IMR-90 (cell line): Measurements from ENCODE around the gene SLC10A6. TPM values are rescaled to one million over a fixed set of nuclear protein-coding genes. Genes with fewer than 3 reads are reported as not detected.

ENCODE experiments used
- ATAC-seq: fragments of 200-7000 bp; cut with Tn5 transposase; 2 replicates; pipeline ENCODE4 v1.9.1; 2020; ENCODE audit warnings: low read depth, mild to moderate bottlenecking, moderate library complexity
- BruUV-seq: library from RNA; stranded (reverse); fragments of 400-500 nt; replicated peaks from 2 replicates; lab custom pipeline; 2021; lab: Mats Ljungman, UMichigan
- CTCF ChIA-PET: fragments of 300-600 bp; formaldehyde crosslinking; extraction: SDS; loops from one replicate; lab custom pipeline; 2021; ENCODE audit warnings: antibody characterized with exemption; lab: Yijun Ruan, JAX
- POLR2A ChIA-PET: fragments of 300-600 bp; sonication (Branson Sonifier 250); formaldehyde crosslinking; loops from one replicate; lab custom pipeline; 2022; ENCODE audit warnings: antibody characterized with exemption; ENCODE audit not compliant: unreplicated experiment; lab: Charles Lee
- DNase-seq: peaks from one replicate; pipeline ENCODE4 v3.0.0; 2013
- H2AFZ ChIP-seq: replicated peaks from 2 replicates; pipeline ENCODE3; 2013; ENCODE audit warnings: low read length, mild to moderate bottlenecking; ENCODE audit not compliant: poor library complexity
- H2AK5ac ChIP-seq: 2 replicates; pipeline ENCODE4 v1.6.1; 2013; ENCODE audit warnings: low read depth, low read length, inconsistent platforms
- H2AK9ac ChIP-seq: replicated peaks from 2 replicates; pipeline ENCODE3; 2013; ENCODE audit warnings: mild to moderate bottlenecking, low read depth, low read length, moderate library complexity; ENCODE audit not compliant: poor library complexity
- H2BK120ac ChIP-seq: 2 replicates; pipeline ENCODE4 v1.6.1; 2013; ENCODE audit warnings: low read depth, low read length, inconsistent platforms
- H2BK15ac ChIP-seq: 3 replicates; pipeline ENCODE4 v1.6.1; 2013; ENCODE audit warnings: low read depth, low read length, inconsistent platforms
- H2BK20ac ChIP-seq: 2 replicates; pipeline ENCODE4 v1.6.1; 2013; ENCODE audit warnings: low read depth, mild to moderate bottlenecking, inconsistent platforms, low read length, moderate library complexity
- H2BK5ac ChIP-seq: 2 replicates; pipeline ENCODE4 v1.6.1; 2013; ENCODE audit warnings: mild to moderate bottlenecking, low read depth, low read length, inconsistent platforms; ENCODE audit not compliant: poor library complexity, severe bottlenecking
- H3K14ac ChIP-seq: replicated peaks from 2 replicates; pipeline ENCODE4 v1.6.1; 2013; ENCODE audit warnings: low read depth, low read length, inconsistent platforms
- H3K18ac ChIP-seq: 2 replicates; pipeline ENCODE4 v1.6.1; 2013; ENCODE audit warnings: low read depth, low read length, control low read depth
- H3K23ac ChIP-seq: 2 replicates; pipeline ENCODE4 v1.6.1; 2013; ENCODE audit warnings: low read depth, low read length, inconsistent platforms
- H3K27ac ChIP-seq: 2 replicates; pipeline ENCODE4 v1.5.1; 2013; ENCODE audit warnings: mild to moderate bottlenecking, control low read depth, low read length; ENCODE audit not compliant: insufficient read depth
- H3K27me3 ChIP-seq: 2 replicates; pipeline ENCODE4 v1.6.1; 2013; ENCODE audit warnings: low read length; ENCODE audit not compliant: control insufficient read depth, insufficient read depth
- H3K36me3 ChIP-seq: 2 replicates; pipeline ENCODE4 v1.6.1; 2013; ENCODE audit warnings: low read length, mixed read lengths; ENCODE audit not compliant: control insufficient read depth, insufficient read depth
- H3K4ac ChIP-seq: 2 replicates; pipeline ENCODE4 v1.6.1; 2013; ENCODE audit warnings: low read depth, low read length, inconsistent platforms
- H3K4me1 ChIP-seq: 2 replicates; pipeline ENCODE4 v1.6.1; 2013; ENCODE audit warnings: low read length, mixed read lengths; ENCODE audit not compliant: control insufficient read depth, insufficient read depth
- H3K4me2 ChIP-seq: 2 replicates; pipeline ENCODE4 v1.6.1; 2013; ENCODE audit warnings: low read depth, mild to moderate bottlenecking, control low read depth, low read length, moderate library complexity
- H3K4me3 ChIP-seq: 2 replicates; pipeline ENCODE4 v1.5.1; 2013; ENCODE audit warnings: low read depth, mild to moderate bottlenecking, control low read depth, low read length, moderate library complexity; ENCODE audit not compliant: insufficient read depth
- H3K56ac ChIP-seq: 2 replicates; pipeline ENCODE4 v1.6.1; 2013; ENCODE audit warnings: low read length, inconsistent platforms; ENCODE audit not compliant: insufficient read depth; ENCODE audit errors: extremely low read depth
- H3K79me1 ChIP-seq, 2 experiments: 2 replicates each; pipeline ENCODE4 v1.6.1; 2013; ENCODE audit warnings: low read length in 2 of 2, inconsistent platforms in 1 of 2, low read depth in 1 of 2
- H3K9ac ChIP-seq: 2 replicates; pipeline ENCODE4 v1.6.1; 2013; ENCODE audit warnings: low read depth, low read length, control low read depth
- H3K9me1 ChIP-seq: 2 replicates; pipeline ENCODE4 v1.6.1; 2013; ENCODE audit warnings: low read length, inconsistent platforms; ENCODE audit not compliant: insufficient read depth
- H3K9me3 ChIP-seq: 2 replicates; pipeline ENCODE4 v1.6.1; 2013; ENCODE audit warnings: low read length; ENCODE audit not compliant: control insufficient read depth, insufficient read depth
- H4K20me1 ChIP-seq: 2 replicates; pipeline ENCODE4 v1.6.1; 2013; ENCODE audit warnings: low read length, inconsistent platforms; ENCODE audit not compliant: insufficient read depth
- H4K5ac ChIP-seq: 2 replicates; pipeline ENCODE4 v1.6.1; 2013; ENCODE audit warnings: mild to moderate bottlenecking, low read depth, low read length, control low read depth
- H4K8ac ChIP-seq, 2 experiments: 2 replicates each; pipeline ENCODE4 v1.6.1; 2013; ENCODE audit warnings: low read depth in 2 of 2, low read length in 2 of 2, control low read depth in 1 of 2, inconsistent platforms in 1 of 2
- H4K91ac ChIP-seq: 2 replicates; pipeline ENCODE4 v1.6.1; 2013; ENCODE audit warnings: low read depth, low read length, inconsistent platforms; ENCODE audit not compliant: insufficient read depth
- BHLHE40 ChIP-seq: fragments of 150-350 bp; IDR thresholded peaks from 2 replicates; pipeline ENCODE4 v1.6.1; 2016; ENCODE audit warnings: mild to moderate bottlenecking, low read depth, low read length
- CEBPB ChIP-seq: IDR thresholded peaks from 2 replicates; pipeline ENCODE4 v1.6.1; 2012; ENCODE audit warnings: low read depth, low read length, improper control_type of control experiment
- CHD1 ChIP-seq: IDR thresholded peaks from 2 replicates; pipeline ENCODE4 v1.6.1; 2012; ENCODE audit warnings: low read depth, low read length, improper control_type of control experiment
- ELK1 ChIP-seq: fragments of 150-350 bp; IDR thresholded peaks from 2 replicates; pipeline ENCODE4 v1.6.1; 2016; ENCODE audit warnings: low read depth, mild to moderate bottlenecking, low read length, moderate library complexity, borderline replicate concordance
- FOS ChIP-seq: fragments of 150-350 bp; IDR thresholded peaks from 2 replicates; pipeline ENCODE4 v1.6.1; 2016; ENCODE audit warnings: low read depth, low read length
- MAFK ChIP-seq: IDR thresholded peaks from 2 replicates; pipeline ENCODE4 v1.6.1; 2012; ENCODE audit warnings: low read depth, low read length, improper control_type of control experiment
- MAZ ChIP-seq: IDR thresholded peaks from 2 replicates; pipeline ENCODE4 v1.6.1; 2012; ENCODE audit warnings: low read depth, mild to moderate bottlenecking, low read length, improper control_type of control experiment, moderate library complexity, borderline replicate concordance
- MXI1 ChIP-seq: IDR thresholded peaks from 2 replicates; pipeline ENCODE4 v1.6.1; 2012; ENCODE audit warnings: low read depth, mild to moderate bottlenecking, low read length, moderate library complexity, borderline replicate concordance
- NFE2L2 ChIP-seq: fragments of 150-350 bp; IDR thresholded peaks from 2 replicates; pipeline ENCODE4 v1.6.1; 2016; ENCODE audit warnings: low read depth, mild to moderate bottlenecking, low read length
- POLR2A ChIP-seq: IDR thresholded peaks from 2 replicates; pipeline ENCODE4 v1.6.1; 2012; ENCODE audit warnings: mild to moderate bottlenecking, low read depth, low read length
- RAD21 ChIP-seq: IDR thresholded peaks from 2 replicates; pipeline ENCODE4 v1.6.1; 2012; ENCODE audit warnings: low read length, improper control_type of control experiment
- RCOR1 ChIP-seq: IDR thresholded peaks from 2 replicates; pipeline ENCODE4 v1.6.1; 2012; ENCODE audit warnings: mild to moderate bottlenecking, low read length, improper control_type of control experiment; ENCODE audit not compliant: insufficient replicate concordance
- RFX5 ChIP-seq: IDR thresholded peaks from 2 replicates; pipeline ENCODE4 v1.8.0; 2012; ENCODE audit warnings: low read depth, mild to moderate bottlenecking, low read length, moderate library complexity
- SMC3 ChIP-seq: fragments of 150-350 bp; IDR thresholded peaks from 2 replicates; pipeline ENCODE4 v1.6.1; 2016; ENCODE audit warnings: low read depth, mild to moderate bottlenecking, antibody characterized with exemption, low read length, moderate library complexity
- USF2 ChIP-seq: fragments of 150-350 bp; IDR thresholded peaks from 2 replicates; pipeline ENCODE4 v1.6.1; 2017; ENCODE audit warnings: mild to moderate bottlenecking, antibody characterized with exemption, low read length, low read depth
- WGBS, 2 experiments: methylation state at CpG; one replicate each; pipeline versions ENCODE4 v1.1.5 to v1.1.7; 2013; ENCODE audit warnings: missing lambda C conversion rate in 2 of 2; ENCODE audit not compliant: insufficient read length in 1 of 2; ENCODE audit errors: extremely low coverage in 2 of 2; 5-methylcytosine and 5-hydroxymethylcytosine counted together
- dilution Hi-C: fragments of 300-500 bp; cut with HindIII; formaldehyde crosslinking; loops from one replicate; pipeline ENCODE4 v1.14.3; 2018; ENCODE audit warnings: low sequenced_read_pairs; ENCODE audit not compliant: unreplicated experiment
- in situ Hi-C: fragments of 300-500 bp; cut with MboI; formaldehyde crosslinking; loops from 3 replicates; pipeline ENCODE4 v1.14.3; 2019; ENCODE audit warnings: low sequenced_read_pairs, inconsistent platforms, mixed read lengths
- intact Hi-C: fragments of 100-400 bp; cut with micrococcal nuclease; formaldehyde crosslinking; loops from 2 replicates; pipeline ENCODE4 v1.10.0; 2022
- polyA plus RNA-seq, 3 experiments: library from polyadenylated mRNA; depleted of rRNA; stranded (reverse); fragments of >200 nt; gene quantifications; 2 replicates each; pipeline ENCODE4 v1.2.3, GENCODE V29; 2012; ENCODE audit warnings: low replicate concordance in 1 of 3
- total RNA-seq: library from RNA; depleted of rRNA; stranded (reverse); fragments of >200 nt; gene quantifications from 2 replicates; pipeline ENCODE4 v1.2.3, GENCODE V29; 2012

SLC10A6 gene
- total and polyA plus RNA-seq, 2 of the 4 experiments (the other 2 are of a cell fraction) = not detected

DNA sequence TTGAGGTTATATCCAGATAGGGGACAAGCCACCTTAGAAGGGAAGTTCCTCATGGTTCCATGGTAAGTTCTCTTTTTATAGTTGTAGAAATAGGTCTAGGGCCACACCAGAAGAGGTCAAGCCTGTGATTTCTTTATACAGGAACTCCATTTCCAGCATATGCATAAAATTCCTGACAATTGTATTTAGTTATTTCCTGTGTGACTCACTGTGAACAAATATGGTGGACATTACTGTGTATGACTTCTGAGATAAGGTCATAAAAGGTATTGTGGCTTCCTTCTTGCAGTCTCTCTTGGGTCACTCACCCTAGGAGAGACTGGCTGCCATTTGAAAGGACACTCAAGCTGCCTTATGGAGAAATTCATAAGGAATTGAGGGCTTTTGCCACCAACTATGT lies 45.3 kb upstream of the SLC10A6 start (continued):
- TF ChIP-seq RFX5 (no peak), CEBPB (no peak), RAD21 (no peak), RCOR1 (no peak), BHLHE40 (no peak), MAZ (no peak), POLR2A (no peak), CHD1 (no peak)

DNA sequence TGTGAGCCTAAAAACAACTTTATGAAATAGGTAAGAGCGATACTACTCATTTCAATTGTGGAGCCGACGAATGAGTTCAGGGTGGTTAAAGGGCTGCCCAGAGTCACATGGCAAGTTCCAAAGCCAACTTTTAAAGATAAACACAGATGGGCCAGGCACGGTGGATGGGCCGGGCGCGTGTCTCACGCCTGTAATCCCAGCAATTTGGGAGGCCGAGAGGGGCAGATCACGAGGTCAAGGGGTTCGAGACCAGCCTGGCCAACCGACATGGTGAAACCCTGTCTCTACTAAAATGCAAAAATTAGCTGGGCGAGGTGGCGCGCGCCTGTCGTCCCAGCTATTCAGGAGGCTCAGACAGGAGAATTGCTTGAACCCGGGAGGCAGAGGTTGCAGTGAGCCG lies 44.0 kb upstream of the SLC10A6 start:
- Histone ChIP-seq H2BK15ac (0 out of 3 replicates have a peak overlapping the region, but pooled peaks have one; percentile 16), H3K4me3 (no peak overlapping the region), H3K27me3 (no peaks in the 10 kb centered on the region), H3K14ac (no peak overlapping the region), H3K27ac (no peak overlapping the region), H3K9me3 (no peaks in the 10 kb centered on the region; the same call in 1 of the 2 replicates), H2AK9ac (no peak overlapping the region), H2BK120ac (peak overlapping the region; percentile 79; the same call in 1 of the 2 replicates), H3K4ac (peak overlapping the region; percentile 43; the same call in 1 of the 2 replicates), H2BK5ac (no peak overlapping the region), H2BK20ac (no peak overlapping the region), H3K56ac (no peak overlapping the region), H3K4me1 (peaks cover 5% of the 10 kb centered on the region), H4K20me1 (no peaks in the 10 kb centered on the region), H3K79me1 (no peaks in the 10 kb centered on the region), H3K36me3 (no peaks in the 10 kb centered on the region), H2AK5ac (peak overlapping the region; percentile 37; the same call in 1 of the 2 replicates), H2AFZ (peak overlapping the region; percentile 35), H3K9me1 (peaks cover 4% of the 10 kb centered on the region; the same call in 1 of the 2 replicates), H4K8ac (peak overlapping the region in 1 of 2 experiments; percentile 72; a peak in 1 of 4 replicates), H3K4me2 (no peak overlapping the region), H3K9ac (no peak overlapping the region), H4K5ac (no peak overlapping the region), H4K91ac (no peak overlapping the region), H3K18ac (no peak overlapping the region), H3K23ac (no peak overlapping the region)
- WGBS, 2 experiments = 76% methylated on average over 8 of the region's 19 CpGs; no CpG with 5 or more reads in 1 of the 2 experiments
- ATAC-seq = no peak
- dilution Hi-C loops = no loop called here
- CTCF ChIA-PET = no interaction called here
- POLR2A ChIA-PET = no interaction called here
- intact Hi-C loops = loop anchor here (5.0 kb wide), 1 partner anchor 61 kb away; no protein-coding TSS in a partner anchor
- in situ Hi-C loops = loop anchor here (10.0 kb wide), 1 partner anchor 298 kb away; the partner anchor contains the start of gene PTPN13
- BruUV-seq = no TSS peak
- TF ChIP-seq MAFK (no peak), NFE2L2 (no peak), MXI1 (no peak), USF2 (no peak), POLR2A (no peak), CEBPB (no peak), SMC3 (no peak), CHD1 (no peak), RCOR1 (no peak), RFX5 (no peak), BHLHE40 (no peak), ELK1 (no peak), MAZ (no peak), FOS (no peak)
- DNase-seq = no peak
